ENCODE results near the gene NUP214.
A peak's percentile ranks its signal among the peaks of the same experiment; 100 is the strongest.

Gene NUP214

GRCh38 chr9:131125288-131126058 lies at the start of gene NUP214:
Gene NUP214, plus strand, starts transcription at chr9:131125586. Its CDS starts 119 bp downstream, at chr9:131125705.
- DNase-seq (ENCODE audit: low spot score), result peak; percentile 97

DNA sequence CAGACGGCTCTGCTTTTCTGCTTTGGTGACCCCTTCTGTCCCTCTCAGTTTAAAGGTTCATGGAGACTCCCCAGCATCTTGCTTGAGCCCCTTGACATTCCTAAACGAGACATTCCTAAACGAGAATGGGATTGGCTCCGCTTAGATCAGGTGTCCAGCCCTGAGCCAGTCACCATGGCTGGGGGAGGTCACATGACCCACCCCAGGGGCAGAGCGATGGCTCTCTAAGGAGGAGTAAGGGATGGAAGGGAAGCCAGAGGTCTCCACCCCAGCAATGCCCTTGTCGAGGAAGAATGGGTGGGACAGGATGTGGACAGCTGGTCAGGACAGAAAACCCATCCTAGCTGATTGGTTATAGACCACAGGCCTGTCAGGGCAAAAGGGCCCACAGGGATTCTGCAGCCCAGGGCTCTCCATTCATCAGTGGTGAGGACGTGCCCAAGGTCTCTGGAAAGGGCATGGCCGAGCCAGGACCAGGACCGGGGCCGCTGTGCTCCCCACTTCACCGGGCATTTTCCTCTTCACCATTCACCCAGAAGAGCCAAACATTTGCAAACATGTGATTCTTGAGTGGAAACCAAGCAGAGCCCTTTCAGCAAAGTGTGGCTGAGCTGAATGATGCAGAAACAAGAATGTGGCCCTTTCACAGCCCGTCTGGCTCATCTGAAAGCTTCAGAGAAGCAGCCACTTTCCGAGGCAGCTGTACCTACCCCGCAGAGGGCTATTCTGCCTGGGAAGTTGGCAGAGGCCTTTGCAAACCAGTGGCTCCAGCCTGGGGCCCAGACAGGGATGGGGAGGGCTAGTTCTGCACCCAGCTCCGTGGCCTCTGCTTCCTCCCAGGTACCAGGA lies 48.8 kb upstream of the NUP214 start:
- no peak for DNase-seq (ENCODE audit: low spot score)

- DNase-seq (ENCODE audit: low spot score), result no peak
Observed at GRCh38 chr9:131078427-131079366, 46.7 kb upstream of the NUP214 start.

GRCh38 chr9:131080589-131080988 lies 44.8 kb upstream of the NUP214 start:
- no peak for DNase-seq (ENCODE audit: low spot score)

GRCh38 chr9:131081868-131082267 lies 43.5 kb upstream of the NUP214 start:
- no peak for DNase-seq (ENCODE audit: low spot score)

DNA sequence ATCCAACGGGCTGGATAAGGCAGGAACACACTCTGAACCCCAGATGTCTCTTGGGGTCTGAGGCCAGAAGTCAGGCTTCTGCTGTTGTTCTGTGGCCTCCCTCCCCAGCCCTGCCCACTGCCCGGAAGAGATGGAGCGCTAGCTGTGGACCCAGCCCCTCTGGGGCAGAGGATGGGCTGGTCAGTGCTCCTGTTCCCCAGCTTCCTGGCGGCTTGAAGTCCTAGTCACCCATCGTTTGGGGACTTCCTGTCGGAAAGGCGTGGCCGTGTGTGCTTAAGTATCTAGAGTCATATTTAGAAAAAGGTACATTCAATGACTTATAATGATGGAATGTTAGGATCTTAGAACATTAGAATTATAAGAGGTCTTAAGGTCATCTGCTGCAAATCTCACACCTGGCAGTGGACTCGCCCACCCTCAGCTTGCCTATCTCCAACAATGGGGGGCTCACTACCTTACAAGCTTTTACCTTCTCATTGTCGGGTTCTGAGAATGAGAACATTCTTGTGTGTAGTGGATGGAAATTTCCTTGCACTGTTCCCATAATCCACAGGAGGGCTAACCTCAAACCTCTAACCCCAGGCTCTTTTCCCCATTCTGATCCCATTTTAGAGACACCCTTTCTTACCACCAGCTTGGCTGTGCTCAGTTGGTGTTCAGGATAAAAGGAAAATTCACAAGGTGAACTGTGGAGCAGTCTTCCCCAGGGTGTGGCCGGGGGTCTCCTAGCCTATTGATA lies 42.4 kb upstream of the NUP214 start:
- DNase-seq (ENCODE audit: low spot score), result peak; percentile 45

- no peak for DNase-seq (ENCODE audit: low spot score)
Observed at GRCh38 chr9:131084661-131085369, 40.6 kb upstream of the NUP214 start.

DNA sequence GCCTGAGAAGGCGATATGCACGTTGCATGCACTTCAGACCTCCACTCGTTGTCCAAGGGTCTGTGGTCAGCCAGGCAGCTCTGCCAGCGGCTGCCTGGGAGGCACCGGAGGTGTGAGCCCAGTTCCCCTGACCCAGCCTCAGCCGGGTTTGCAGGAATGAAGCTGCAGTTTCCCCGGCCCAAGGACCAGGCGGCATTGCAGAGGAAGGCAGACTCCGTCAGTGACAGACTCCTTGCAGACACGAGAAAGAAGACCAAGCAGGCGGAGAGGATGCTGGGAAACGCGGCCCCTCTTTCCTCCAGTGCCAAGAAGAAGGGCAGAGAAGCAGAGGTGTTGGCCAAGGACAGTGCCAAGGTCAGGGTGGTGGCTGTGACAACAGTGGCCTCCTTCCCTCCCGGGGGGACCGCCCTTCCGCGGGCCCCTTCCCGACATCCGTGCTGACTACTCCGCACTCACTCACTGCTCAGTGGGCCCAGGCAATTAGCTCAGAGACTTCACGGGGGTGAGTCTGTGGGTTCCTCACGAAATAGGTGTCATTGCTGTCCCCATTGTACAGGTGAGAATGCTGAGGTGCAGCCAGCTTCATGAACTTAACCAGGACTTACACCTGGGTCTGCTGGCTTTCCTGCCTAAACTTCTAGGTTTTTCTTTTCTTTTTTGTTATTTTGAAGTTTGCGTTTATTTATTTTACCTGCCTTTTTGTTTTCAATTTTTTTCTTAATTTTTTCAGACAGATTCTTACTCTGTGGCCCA lies 39.8 kb upstream of the NUP214 start:
- no peak for DNase-seq (ENCODE audit: low spot score)

- no peak for DNase-seq (ENCODE audit: low spot score)
Observed at GRCh38 chr9:131087354-131087893, 38.0 kb upstream of the NUP214 start.

GRCh38 chr9:131090025-131090787 lies 35.2 kb upstream of the NUP214 start:
- DNase-seq (ENCODE audit: low spot score), result no peak

DNA sequence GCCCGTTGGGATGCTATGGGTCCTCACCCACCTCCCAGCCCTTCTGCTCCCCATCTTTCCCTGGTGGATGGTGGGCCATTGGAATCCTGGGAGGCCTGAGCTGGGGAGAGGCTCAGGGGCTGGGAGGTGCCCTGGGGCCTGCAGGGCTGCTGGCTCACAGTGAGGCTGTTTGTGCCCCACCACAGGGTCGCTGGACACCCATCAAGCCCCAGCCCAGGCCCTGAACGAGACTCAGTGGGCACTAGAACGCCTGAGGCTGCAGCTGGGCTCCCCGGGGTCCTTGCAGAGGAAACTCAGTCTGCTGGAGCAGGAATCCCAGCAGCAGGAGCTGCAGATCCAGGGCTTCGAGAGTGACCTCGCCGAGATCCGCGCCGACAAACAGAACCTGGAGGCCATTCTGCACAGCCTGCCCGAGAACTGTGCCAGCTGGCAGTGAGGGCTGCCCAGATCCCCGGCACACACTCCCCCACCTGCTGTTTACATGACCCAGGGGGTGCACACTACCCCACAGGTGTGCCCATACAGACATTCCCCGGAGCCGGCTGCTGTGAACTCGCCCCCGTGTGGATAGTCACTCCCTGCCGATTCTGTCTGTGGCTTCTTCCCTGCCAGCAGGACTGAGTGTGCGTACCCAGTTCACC lies 33.9 kb upstream of the NUP214 start:
- DNase-seq (ENCODE audit: low spot score), result no peak

DNA sequence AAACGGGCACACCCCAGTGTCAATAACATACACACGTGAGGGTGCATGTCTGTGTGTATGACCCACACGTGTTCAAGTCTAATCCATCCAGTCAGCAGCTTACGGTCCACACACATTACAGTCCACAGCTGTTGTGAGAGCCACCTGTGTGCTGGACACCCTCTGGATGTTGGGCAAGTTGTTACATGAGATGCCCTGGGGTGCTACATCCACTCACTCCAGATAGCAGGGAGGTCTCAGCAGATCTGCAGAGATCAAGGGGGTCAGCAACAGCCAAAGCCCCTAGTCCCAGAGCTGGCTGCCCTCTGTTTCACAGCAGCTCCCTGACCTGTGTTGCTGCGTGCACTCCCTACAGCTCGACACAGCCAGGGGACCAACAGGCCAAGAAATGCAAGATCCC lies 33.4 kb upstream of the NUP214 start:
- no peak for DNase-seq (ENCODE audit: low spot score)

DNA sequence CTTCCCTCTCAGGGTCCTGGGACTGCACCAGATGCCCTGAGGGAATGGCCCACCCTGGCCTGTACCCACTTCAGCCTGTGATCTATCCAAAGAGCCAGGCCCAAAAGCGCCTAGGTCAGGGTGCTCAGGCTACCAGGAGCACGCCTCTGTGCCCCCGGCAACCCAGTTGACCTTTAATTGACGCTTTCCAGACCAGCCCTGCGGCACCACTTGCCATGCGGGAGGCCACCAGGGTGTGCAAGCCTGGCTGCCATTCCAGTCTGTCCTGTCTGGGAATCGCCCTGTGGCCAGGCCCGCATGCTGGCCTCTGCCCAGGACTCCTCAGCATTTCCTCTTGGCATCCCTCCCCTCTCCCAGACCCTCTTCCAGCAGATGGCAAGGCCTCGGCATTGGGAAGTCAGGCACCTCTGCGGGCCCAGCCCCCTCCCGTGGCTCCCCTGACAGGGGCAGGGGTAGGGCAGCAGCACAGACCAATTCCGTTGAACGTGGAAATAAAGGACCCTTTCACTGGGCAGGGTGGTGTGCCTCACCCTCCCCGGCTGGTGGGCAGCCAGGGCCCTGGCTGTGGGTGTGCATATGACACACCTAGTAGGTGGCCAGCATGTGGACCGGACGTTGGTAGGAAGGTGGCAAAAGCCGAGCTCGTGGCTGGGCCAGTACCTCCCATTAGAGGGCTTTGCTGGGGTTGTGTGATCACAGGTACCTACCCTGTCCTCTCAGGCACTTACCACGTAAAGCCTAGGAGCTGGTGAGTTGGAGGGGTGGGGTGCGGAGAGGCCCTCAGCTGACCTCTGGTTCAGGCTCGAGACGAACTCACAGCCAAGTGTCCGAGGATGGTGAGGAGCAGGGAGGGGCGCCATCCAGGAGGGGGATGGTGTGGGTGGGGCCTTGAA lies 32.6 kb upstream of the NUP214 start:
- DNase-seq (ENCODE audit: low spot score), result no peak

GRCh38 chr9:131094015-131094414 lies 31.4 kb upstream of the NUP214 start:
- DNase-seq (ENCODE audit: low spot score), result no peak

DNA sequence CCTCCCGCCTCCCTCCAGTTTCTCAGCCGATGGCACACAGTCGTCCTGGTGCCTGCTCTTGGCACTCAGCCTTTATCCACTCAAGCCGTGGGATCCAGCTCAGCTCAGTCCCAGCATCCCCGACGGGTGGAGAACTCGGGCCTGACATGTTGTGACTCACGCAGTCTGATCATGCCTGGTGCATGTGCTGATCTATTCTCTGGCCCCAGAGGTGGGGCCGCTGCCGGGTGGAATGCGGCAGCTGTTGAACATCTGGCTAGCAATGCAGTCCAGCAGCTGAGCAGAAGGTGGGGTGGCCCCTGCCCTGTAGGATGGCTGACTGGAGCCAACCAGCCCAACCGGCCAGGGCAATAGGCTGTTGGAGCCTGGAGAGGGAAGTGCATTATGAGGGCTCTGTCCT lies 30.8 kb upstream of the NUP214 start:
- DNase-seq (ENCODE audit: low spot score), result no peak

DNA sequence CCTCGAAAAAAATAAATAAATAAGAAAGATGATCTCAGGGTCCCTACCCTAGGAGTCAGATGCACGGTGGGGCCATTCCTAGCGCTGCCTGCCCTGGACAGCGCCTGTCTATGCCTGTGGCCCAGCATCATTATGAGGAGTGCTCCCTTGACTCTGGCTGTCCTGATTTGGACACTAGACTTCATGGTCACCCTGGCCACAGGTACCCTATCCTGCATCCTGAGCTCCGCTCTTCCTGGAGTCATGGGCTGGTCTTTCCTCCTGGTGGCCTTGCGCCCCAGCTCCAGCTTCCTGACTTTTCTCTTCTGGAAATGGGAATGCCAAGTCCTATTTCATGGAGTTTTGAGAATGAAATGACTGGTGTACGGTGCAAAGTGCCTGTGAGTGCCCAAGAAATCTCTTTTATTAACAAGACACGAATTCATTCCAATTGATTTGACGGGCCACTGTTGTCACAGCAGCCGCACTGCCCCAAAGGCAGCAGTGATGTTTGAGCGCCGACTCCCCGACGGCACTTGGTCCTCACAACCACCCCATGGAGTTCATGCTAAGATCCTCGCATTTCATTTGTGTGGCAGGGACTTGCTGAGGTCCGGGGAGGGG lies 29.6 kb upstream of the NUP214 start:
- no peak for DNase-seq (ENCODE audit: low spot score)
